Tongue (tissue), 2 donors: Measurements from ENCODE around the gene TUBB4B. TPM values are rescaled to one million over a fixed set of nuclear protein-coding genes. Genes with fewer than 3 reads are reported as not detected.
"Not testable (repeated sequence)": the region's sequence is repeated elsewhere in the genome, so short reads cannot be mapped to it uniquely, and the experiment has no call there.

ENCODE experiments used
- DNase-seq: peaks from one replicate; pipeline ENCODE4 v3.0.0-alpha.2; 2015
- total RNA-seq: library from RNA; depleted of rRNA; stranded (reverse); fragments of >200 nt; gene quantifications from one replicate; pipeline ENCODE4 v1.2.3, GENCODE V29; 2014

Gene TUBB4B
- total RNA-seq, 1 donor from 2014 or later = 172 TPM

GRCh38 chr9:137252555-137253506 is 11.7 kb downstream of the TUBB4B start:
- DNase-seq = no peak

- DNase-seq = no peak
Measured at GRCh38 chr9:137253717-137254623, 12.9 kb downstream of the TUBB4B start.

GRCh38 chr9:137254624-137255447 is 13.7 kb downstream of the TUBB4B start, which contains the start of gene NELFB:
NELFB (plus strand) TSS chr9:137255327.
- peak; percentile 96 for DNase-seq

GRCh38 chr9:137255448-137256114 is 14.5 kb downstream of the TUBB4B start:
- DNase-seq = no peak

- DNase-seq = no peak
Measured at GRCh38 chr9:137256362-137256761, 15.3 kb downstream of the TUBB4B start.

- DNase-seq = no peak
Measured at GRCh38 chr9:137256856-137257255, 15.8 kb downstream of the TUBB4B start.

- not testable (repeated sequence) for DNase-seq
Measured at GRCh38 chr9:137262173-137262908, 21.3 kb downstream of the TUBB4B start.

- DNase-seq = no peak
Measured at GRCh38 chr9:137262909-137263285, 21.8 kb downstream of the TUBB4B start.

GRCh38 chr9:137263506-137263905 is 22.4 kb downstream of the TUBB4B start:
- no peak for DNase-seq

GRCh38 chr9:137264067-137264466 is 23.0 kb downstream of the TUBB4B start:
- no peak for DNase-seq

GRCh38 chr9:137265496-137266161 is 24.5 kb downstream of the TUBB4B start:
- DNase-seq = no peak

- DNase-seq = no peak
Measured at GRCh38 chr9:137266162-137266527, 25.1 kb downstream of the TUBB4B start.

- no peak for DNase-seq
Measured at GRCh38 chr9:137266585-137267453, 25.7 kb downstream of the TUBB4B start.

GRCh38 chr9:137267933-137268355 is 26.9 kb downstream of the TUBB4B start:
- no peak for DNase-seq

GRCh38 chr9:137268538-137269201 is 27.6 kb downstream of the TUBB4B start:
- DNase-seq = no peak

GRCh38 chr9:137269231-137269772 is 28.2 kb downstream of the TUBB4B start:
- no peak for DNase-seq

GRCh38 chr9:137270929-137271695 is 30.0 kb downstream of the TUBB4B start:
- DNase-seq = no peak
